H9 (cell line): Measurements from ENCODE around the gene CACNA1G. TPM values are rescaled to one million over a fixed set of nuclear protein-coding genes. Genes with fewer than 3 reads are reported as not detected.

ENCODE experiments used
- DNase-seq: peaks from one replicate; pipeline ENCODE4 v3.0.0-alpha.2; 2017
- H2AFZ ChIP-seq: one replicate; pipeline ENCODE4 v1.6.1; 2013; ENCODE audit warnings: mild to moderate bottlenecking, low read length, control low read depth, moderate library complexity
- H2AK5ac ChIP-seq: 2 replicates; pipeline ENCODE4 v1.6.1; 2013; ENCODE audit warnings: low read length, control low read depth, mixed read lengths; ENCODE audit not compliant: insufficient read length
- H2BK120ac ChIP-seq: one replicate; pipeline ENCODE4 v1.6.1; 2013; ENCODE audit warnings: low read depth, mild to moderate bottlenecking, low read length, control low read depth, inconsistent platforms; ENCODE audit not compliant: poor library complexity, severe bottlenecking
- H2BK12ac ChIP-seq: 2 replicates; pipeline ENCODE4 v1.6.1; 2013; ENCODE audit warnings: low read length, control low read depth, mixed read lengths, low read depth; ENCODE audit not compliant: insufficient read length
- H2BK15ac ChIP-seq: 2 replicates; pipeline ENCODE4 v1.6.1; 2013; ENCODE audit warnings: low read depth, low read length, control low read depth
- H2BK20ac ChIP-seq: one replicate; pipeline ENCODE4 v1.6.1; 2013; ENCODE audit warnings: low read depth, mild to moderate bottlenecking, low read length, control low read depth, inconsistent platforms; ENCODE audit not compliant: poor library complexity, severe bottlenecking
- H2BK5ac ChIP-seq: 2 replicates; pipeline ENCODE4 v1.6.1; 2013; ENCODE audit warnings: low read length, control low read depth, mixed read lengths; ENCODE audit not compliant: insufficient read length
- H3K14ac ChIP-seq: 2 replicates; pipeline ENCODE4 v1.6.1; 2013; ENCODE audit warnings: low read length, control low read depth; ENCODE audit not compliant: insufficient read depth
- H3K18ac ChIP-seq: 2 replicates; pipeline ENCODE4 v1.6.1; 2013; ENCODE audit warnings: low read depth, mild to moderate bottlenecking, mixed read lengths, low read length, control low read depth; ENCODE audit not compliant: insufficient read length
- H3K23ac ChIP-seq: 2 replicates; pipeline ENCODE4 v1.6.1; 2013; ENCODE audit warnings: low read length, control low read depth, mixed read lengths, low read depth; ENCODE audit not compliant: insufficient read length
- H3K23me2 ChIP-seq: 2 replicates; pipeline ENCODE4 v1.6.1; 2013; ENCODE audit warnings: low read depth, mild to moderate bottlenecking, mixed read lengths, low read length, control low read depth; ENCODE audit not compliant: insufficient read length, poor library complexity, severe bottlenecking
- H3K27ac ChIP-seq: 2 replicates; pipeline ENCODE4 v1.5.1; 2013; ENCODE audit warnings: low read length, control low read depth, mixed read lengths, low read depth; ENCODE audit not compliant: insufficient read length
- H3K27me3 ChIP-seq: 2 replicates; pipeline ENCODE4 v1.6.1; 2013; ENCODE audit warnings: low read length, control low read depth, inconsistent platforms; ENCODE audit not compliant: insufficient read depth
- H3K4ac ChIP-seq: 2 replicates; pipeline ENCODE4 v1.6.1; 2013; ENCODE audit warnings: low read depth, mild to moderate bottlenecking, control low read depth, inconsistent platforms, low read length, moderate library complexity
- H3K4me1 ChIP-seq: 2 replicates; pipeline ENCODE4 v1.6.1; 2013; ENCODE audit warnings: low read length, control low read depth, inconsistent platforms; ENCODE audit not compliant: insufficient read depth
- H3K4me2 ChIP-seq: 2 replicates; pipeline ENCODE4 v1.6.1; 2013; ENCODE audit warnings: low read length, control low read depth, mixed read lengths; ENCODE audit not compliant: insufficient read length, insufficient read depth
- H3K56ac ChIP-seq: 2 replicates; pipeline ENCODE4 v1.6.1; 2013; ENCODE audit warnings: low read depth, mild to moderate bottlenecking, mixed read lengths, low read length, control low read depth; ENCODE audit not compliant: insufficient read length
- H3K79me1 ChIP-seq: 2 replicates; pipeline ENCODE4 v1.6.1; 2013; ENCODE audit warnings: low read depth, mild to moderate bottlenecking, moderate library complexity, low read length, control low read depth, inconsistent platforms; ENCODE audit not compliant: insufficient read depth, poor library complexity, severe bottlenecking
- H3K79me2 ChIP-seq: 2 replicates; pipeline ENCODE4 v1.6.1; 2013; ENCODE audit warnings: low read length, control low read depth, inconsistent platforms; ENCODE audit not compliant: insufficient read depth
- H3K9ac ChIP-seq: 2 replicates; pipeline ENCODE4 v1.6.1; 2013; ENCODE audit warnings: low read length, control low read depth, mixed read lengths; ENCODE audit not compliant: insufficient read length; ENCODE audit errors: extremely low read depth
- H3K9me3 ChIP-seq: one replicate; pipeline ENCODE4 v1.6.1; 2013; ENCODE audit warnings: low read depth, low read length, inconsistent platforms; ENCODE audit not compliant: control insufficient read depth
- H3T11ph ChIP-seq: one replicate; pipeline ENCODE4 v1.6.1; 2013; ENCODE audit warnings: mild to moderate bottlenecking, low read length, control low read depth, inconsistent platforms
- H4K20me1 ChIP-seq: one replicate; pipeline ENCODE4 v1.6.1; 2013; ENCODE audit not compliant: control insufficient read depth, insufficient read length, insufficient read depth
- H4K5ac ChIP-seq: 2 replicates; pipeline ENCODE4 v1.6.1; 2013; ENCODE audit warnings: low read depth, mild to moderate bottlenecking, mixed read lengths, low read length, control low read depth; ENCODE audit not compliant: insufficient read length
- H4K8ac ChIP-seq: replicated peaks from 2 replicates; pipeline ENCODE4 v1.6.1; 2013; ENCODE audit warnings: low read length, control low read depth, mixed read lengths, low read depth; ENCODE audit not compliant: insufficient read length
- H4K91ac ChIP-seq: 2 replicates; pipeline ENCODE4 v1.6.1; 2013; ENCODE audit warnings: low read depth, mild to moderate bottlenecking, moderate library complexity, mixed read lengths, low read length, control low read depth; ENCODE audit not compliant: insufficient read length
- H3K27ac Mint-ChIP-seq, 3 experiments: 2 replicates in 2 of 3; 3 replicates in 1 of 3; pipeline ENCODE4 v1.8.0; 2020 to 2021; ENCODE audit warnings: mixed read lengths in 3 of 3, mild to moderate bottlenecking in 1 of 3, moderate library complexity in 1 of 3
- H3K27me3 Mint-ChIP-seq: 2 replicates; pipeline ENCODE4 v1.8.0; 2021; ENCODE audit warnings: low read depth, mild to moderate bottlenecking, moderate library complexity, mixed read lengths
- H3K36me3 Mint-ChIP-seq, 3 experiments: 2 replicates in 2 of 3; 3 replicates in 1 of 3; pipeline ENCODE4 v1.8.0; 2020 to 2021; ENCODE audit warnings: low read depth in 3 of 3, mixed read lengths in 3 of 3; ENCODE audit not compliant: insufficient read depth in 1 of 3
- H3K4me1 Mint-ChIP-seq, 2 experiments: 2 replicates each; pipeline ENCODE4 v1.8.0; 2020; ENCODE audit warnings: mixed read lengths in 2 of 2
- H3K4me3 Mint-ChIP-seq, 2 experiments: 2 replicates in 1 of 2; 3 replicates in 1 of 2; pipeline ENCODE4 v1.8.0; 2020 to 2021; ENCODE audit warnings: mild to moderate bottlenecking in 2 of 2, mixed read lengths in 2 of 2, moderate library complexity in 1 of 2
- H3K9me3 Mint-ChIP-seq, 2 experiments: 2 replicates in 1 of 2; 3 replicates in 1 of 2; pipeline ENCODE4 v1.8.0; 2020; ENCODE audit warnings: mild to moderate bottlenecking in 2 of 2, mixed read lengths in 2 of 2, moderate library complexity in 1 of 2
- WGBS: extraction: QIAGEN DNeasy Blood & Tissue Kit; methylation state at CpG from one replicate; pipeline ENCODE4 v1.1.7; 2013; ENCODE audit warnings: missing lambda C conversion rate, low lambda C conversion rate, mixed read lengths; ENCODE audit not compliant: insufficient read length; ENCODE audit errors: extremely low coverage; 5-methylcytosine and 5-hydroxymethylcytosine counted together
- total RNA-seq: library from RNA; stranded (reverse); gene quantifications from 2 replicates; pipeline ENCODE4 v1.2.1, GENCODE V29; 2021
- TF ChIP-seq, protein P1 (sequence below): fragments of 200-600 bp; sonication (generic); conservative IDR thresholded peaks from 3 replicates; pipeline ENCODE4 v1.8.0; 2021; ENCODE audit warnings: antibody characterized with exemption, mild to moderate bottlenecking

The CACNA1G gene
- total RNA-seq, 1 experiment from 2014 or later: 1.5 TPM

DNA sequence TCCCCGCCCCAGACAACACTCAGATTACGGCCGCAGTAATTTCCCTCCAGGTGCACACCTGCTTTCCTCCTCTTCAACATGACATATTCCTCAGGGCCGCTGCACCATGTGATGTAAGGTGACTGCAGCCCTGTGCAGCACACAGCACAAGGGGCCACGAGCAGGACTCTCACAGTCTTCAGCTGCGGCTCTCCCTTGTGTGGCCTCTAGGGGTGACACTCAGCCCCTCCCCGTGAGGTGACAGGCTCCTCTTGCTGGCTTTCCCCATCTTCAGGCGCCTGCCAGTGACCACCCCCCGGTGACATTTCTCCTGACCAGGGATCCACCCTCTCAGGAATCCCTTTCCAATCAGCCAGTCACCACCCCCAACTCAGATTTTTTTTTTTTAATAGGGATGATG, 42.8 kb downstream of the CACNA1G start:
- Mint-ChIP-seq H3K36me3 (peaks cover 0 to 2% (median 0%) of the 10 kb centered on the region in 3 experiments; a peak in 1 of 7 replicates), H3K27me3 (peaks cover 4% of the 10 kb centered on the region), H3K27ac (no peak overlapping the region), H3K4me1 (peaks cover 10 to 38% of the 10 kb centered on the region in 2 experiments), H3K9me3 (no peaks in the 10 kb centered on the region), H3K4me3 (no peak overlapping the region)
- DNase-seq: peak; percentile 77
- no peak overlapping the region for H3K18ac ChIP-seq
- H2BK5ac ChIP-seq: no peak overlapping the region
- H3K9me3 ChIP-seq: no peaks in the 10 kb centered on the region
- no peaks in the 10 kb centered on the region for H3K27me3 ChIP-seq
- H3K56ac ChIP-seq: no peak overlapping the region
- no peak overlapping the region for H3K14ac ChIP-seq
- no peak overlapping the region for H3K9ac ChIP-seq
- no peak overlapping the region for H2BK120ac ChIP-seq
- no peaks in the 10 kb centered on the region for H3K23me2 ChIP-seq
- H4K5ac ChIP-seq: no peak overlapping the region
- no peak overlapping the region for H3K27ac ChIP-seq
- H4K91ac ChIP-seq: no peak overlapping the region
- H3K79me2 ChIP-seq: no peaks in the 10 kb centered on the region
- H2AFZ ChIP-seq: no peak overlapping the region
- H3K4ac ChIP-seq: no peak overlapping the region
- no peak overlapping the region for H2AK5ac ChIP-seq
- no peaks in the 10 kb centered on the region for H3K79me1 ChIP-seq
- H3K23ac ChIP-seq: no peak overlapping the region
- no peak overlapping the region for H3T11ph ChIP-seq
- no peak overlapping the region for H3K4me2 ChIP-seq
- H4K8ac ChIP-seq: no peak overlapping the region
- H4K20me1 ChIP-seq: no peaks in the 10 kb centered on the region
- no peaks in the 10 kb centered on the region for H3K4me1 ChIP-seq
- no peak overlapping the region for H2BK15ac ChIP-seq
- no peak overlapping the region for H2BK12ac ChIP-seq
- WGBS: no CpG with 5 or more reads among the region's 9 CpGs
- H2BK20ac ChIP-seq: no peak overlapping the region
- TF ChIP-seq, protein P1, sequence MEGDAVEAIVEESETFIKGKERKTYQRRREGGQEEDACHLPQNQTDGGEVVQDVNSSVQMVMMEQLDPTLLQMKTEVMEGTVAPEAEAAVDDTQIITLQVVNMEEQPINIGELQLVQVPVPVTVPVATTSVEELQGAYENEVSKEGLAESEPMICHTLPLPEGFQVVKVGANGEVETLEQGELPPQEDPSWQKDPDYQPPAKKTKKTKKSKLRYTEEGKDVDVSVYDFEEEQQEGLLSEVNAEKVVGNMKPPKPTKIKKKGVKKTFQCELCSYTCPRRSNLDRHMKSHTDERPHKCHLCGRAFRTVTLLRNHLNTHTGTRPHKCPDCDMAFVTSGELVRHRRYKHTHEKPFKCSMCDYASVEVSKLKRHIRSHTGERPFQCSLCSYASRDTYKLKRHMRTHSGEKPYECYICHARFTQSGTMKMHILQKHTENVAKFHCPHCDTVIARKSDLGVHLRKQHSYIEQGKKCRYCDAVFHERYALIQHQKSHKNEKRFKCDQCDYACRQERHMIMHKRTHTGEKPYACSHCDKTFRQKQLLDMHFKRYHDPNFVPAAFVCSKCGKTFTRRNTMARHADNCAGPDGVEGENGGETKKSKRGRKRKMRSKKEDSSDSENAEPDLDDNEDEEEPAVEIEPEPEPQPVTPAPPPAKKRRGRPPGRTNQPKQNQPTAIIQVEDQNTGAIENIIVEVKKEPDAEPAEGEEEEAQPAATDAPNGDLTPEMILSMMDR: peak; percentile 53
